ENCODE results near the gene CAV3.

GRCh38 chr3:8736436-8736835 is 2.8 kb downstream of the CAV3 start:
- TF ChIP-seq, protein P1, sequence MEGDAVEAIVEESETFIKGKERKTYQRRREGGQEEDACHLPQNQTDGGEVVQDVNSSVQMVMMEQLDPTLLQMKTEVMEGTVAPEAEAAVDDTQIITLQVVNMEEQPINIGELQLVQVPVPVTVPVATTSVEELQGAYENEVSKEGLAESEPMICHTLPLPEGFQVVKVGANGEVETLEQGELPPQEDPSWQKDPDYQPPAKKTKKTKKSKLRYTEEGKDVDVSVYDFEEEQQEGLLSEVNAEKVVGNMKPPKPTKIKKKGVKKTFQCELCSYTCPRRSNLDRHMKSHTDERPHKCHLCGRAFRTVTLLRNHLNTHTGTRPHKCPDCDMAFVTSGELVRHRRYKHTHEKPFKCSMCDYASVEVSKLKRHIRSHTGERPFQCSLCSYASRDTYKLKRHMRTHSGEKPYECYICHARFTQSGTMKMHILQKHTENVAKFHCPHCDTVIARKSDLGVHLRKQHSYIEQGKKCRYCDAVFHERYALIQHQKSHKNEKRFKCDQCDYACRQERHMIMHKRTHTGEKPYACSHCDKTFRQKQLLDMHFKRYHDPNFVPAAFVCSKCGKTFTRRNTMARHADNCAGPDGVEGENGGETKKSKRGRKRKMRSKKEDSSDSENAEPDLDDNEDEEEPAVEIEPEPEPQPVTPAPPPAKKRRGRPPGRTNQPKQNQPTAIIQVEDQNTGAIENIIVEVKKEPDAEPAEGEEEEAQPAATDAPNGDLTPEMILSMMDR (conservative IDR thresholded peaks at IDR 0.05; ENCODE audit: low read depth, low read length): no peak
- TF ChIP-seq EZH2 (IDR thresholded peaks at IDR 0.05; ENCODE audit: low read length, unreplicated experiment): no peak
